DOHH2 (cell line): Measurements from ENCODE around the gene NFIA.

Experiments
- EZH2phosphoT487 ChIP-seq: fragments of 200-600 bp; sonication (generic); IDR thresholded peaks from 2 replicates; pipeline ENCODE4 v1.6.1; 2017; ENCODE audit warnings: borderline replicate concordance, mild to moderate bottlenecking, antibody characterized with exemption, low read length, moderate library complexity, mixed read lengths
- TF ChIP-seq, protein P1 (sequence below): fragments of 200-600 bp; sonication (generic); IDR thresholded peaks from one replicate; pipeline ENCODE4 v1.5.1; 2014; ENCODE audit warnings: antibody characterized with exemption, mild to moderate bottlenecking, low read depth, low read length; ENCODE audit not compliant: poor library complexity, severe bottlenecking

GRCh38 chr1:61316493-61316892 is 234.1 kb downstream of the NFIA start:
- TF ChIP-seq, protein P1, sequence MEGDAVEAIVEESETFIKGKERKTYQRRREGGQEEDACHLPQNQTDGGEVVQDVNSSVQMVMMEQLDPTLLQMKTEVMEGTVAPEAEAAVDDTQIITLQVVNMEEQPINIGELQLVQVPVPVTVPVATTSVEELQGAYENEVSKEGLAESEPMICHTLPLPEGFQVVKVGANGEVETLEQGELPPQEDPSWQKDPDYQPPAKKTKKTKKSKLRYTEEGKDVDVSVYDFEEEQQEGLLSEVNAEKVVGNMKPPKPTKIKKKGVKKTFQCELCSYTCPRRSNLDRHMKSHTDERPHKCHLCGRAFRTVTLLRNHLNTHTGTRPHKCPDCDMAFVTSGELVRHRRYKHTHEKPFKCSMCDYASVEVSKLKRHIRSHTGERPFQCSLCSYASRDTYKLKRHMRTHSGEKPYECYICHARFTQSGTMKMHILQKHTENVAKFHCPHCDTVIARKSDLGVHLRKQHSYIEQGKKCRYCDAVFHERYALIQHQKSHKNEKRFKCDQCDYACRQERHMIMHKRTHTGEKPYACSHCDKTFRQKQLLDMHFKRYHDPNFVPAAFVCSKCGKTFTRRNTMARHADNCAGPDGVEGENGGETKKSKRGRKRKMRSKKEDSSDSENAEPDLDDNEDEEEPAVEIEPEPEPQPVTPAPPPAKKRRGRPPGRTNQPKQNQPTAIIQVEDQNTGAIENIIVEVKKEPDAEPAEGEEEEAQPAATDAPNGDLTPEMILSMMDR: no peak
- TF ChIP-seq EZH2phosphoT487: no peak
